BJ (cell line): ENCODE measurements around the gene KCNQ1. TPM values are rescaled to one million over a fixed set of nuclear protein-coding genes. Genes with fewer than 3 reads are reported as not detected.

Experiments used
- CTCF ChIA-PET: fragments of 350-600 bp; formaldehyde crosslinking; extraction: SDS; loops from one replicate; lab custom pipeline; 2021; ENCODE audit warnings: antibody characterized with exemption, inconsistent platforms; lab: Yijun Ruan, JAX
- POLR2A ChIA-PET: fragments of 300-600 bp; sonication (Branson Sonifier 250); formaldehyde crosslinking; extraction: SDS; loops from one replicate; lab custom pipeline; 2021; ENCODE audit warnings: antibody characterized with exemption; lab: Charles Lee
- DNase-seq: peaks from one replicate; pipeline ENCODE4 v3.0.0-alpha.2; 2011; ENCODE audit warnings: low read depth
- H3K27me3 ChIP-seq: 2 replicates; pipeline ENCODE4 v1.6.0; 2011; ENCODE audit warnings: low read length; ENCODE audit not compliant: control insufficient read depth, insufficient read depth
- H3K36me3 ChIP-seq: 2 replicates; pipeline ENCODE4 v1.5.1; 2011; ENCODE audit warnings: low read length; ENCODE audit not compliant: control insufficient read depth, insufficient read depth
- H3K4me3 ChIP-seq: 2 replicates; pipeline ENCODE4 v1.5.1; 2011; ENCODE audit warnings: low read depth, mild to moderate bottlenecking, control low read depth, low read length
- polyA plus RNA-seq: library from polyadenylated mRNA; depleted of rRNA; stranded (reverse); fragments of >200 nt; gene quantifications from 2 replicates; pipeline ENCODE4 v1.2.3, GENCODE V29; 2011
- TF ChIP-seq, protein P1 (sequence below): IDR thresholded peaks from 2 replicates; pipeline ENCODE4 v1.5.1; 2011; ENCODE audit warnings: low read depth, mild to moderate bottlenecking, control low read depth, inconsistent platforms, low read length, moderate library complexity; ENCODE audit not compliant: insufficient read depth

Gene KCNQ1
- polyA plus RNA-seq, 1 experiment: not detected

DNA sequence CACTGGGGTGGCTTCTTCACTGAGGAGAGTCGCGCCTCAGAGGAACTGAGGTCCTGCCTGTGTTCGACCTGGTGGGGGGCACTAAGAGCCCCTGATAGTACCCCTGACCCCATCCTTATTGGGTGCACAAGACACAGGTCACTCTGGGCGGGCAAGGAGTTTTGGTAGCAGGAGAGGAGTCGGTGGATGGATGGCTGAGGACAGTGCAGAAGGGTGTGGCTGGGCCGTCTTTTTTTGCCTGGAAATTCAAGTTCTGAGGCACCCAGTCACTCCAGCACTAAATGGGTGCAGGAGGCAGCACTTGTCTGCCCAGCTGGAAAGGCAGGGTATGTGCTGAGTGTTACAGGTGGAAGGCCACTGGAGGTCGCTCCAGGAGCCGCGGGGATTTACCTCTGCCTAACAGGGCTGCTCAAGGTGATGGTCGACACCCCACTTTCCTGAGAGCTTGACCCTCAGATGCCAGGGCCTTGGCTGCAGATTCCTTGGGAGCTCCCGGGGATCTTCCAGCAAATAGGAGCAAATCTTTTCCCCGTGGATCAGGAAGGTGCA is 43.3 kb upstream of the KCNQ1 start:
- ChIA-PET POLR2A (interaction anchor here (1.8 kb wide), 1 partner anchor 96 kb away, joined by 6 read pairs; no protein-coding TSS in a partner anchor), CTCF (interaction anchor here (1.0 to 4.8 kb wide), 7 partner anchors 14 to 217 kb away, joined by 3 to 43 read pairs (median 4); no protein-coding TSS in a partner anchor)
- Histone ChIP-seq H3K27me3 (no peaks in the 10 kb centered on the region), H3K4me3 (peak overlapping the region; percentile 100), H3K36me3 (peaks cover 29% of the 10 kb centered on the region)
- TF ChIP-seq, protein P1, sequence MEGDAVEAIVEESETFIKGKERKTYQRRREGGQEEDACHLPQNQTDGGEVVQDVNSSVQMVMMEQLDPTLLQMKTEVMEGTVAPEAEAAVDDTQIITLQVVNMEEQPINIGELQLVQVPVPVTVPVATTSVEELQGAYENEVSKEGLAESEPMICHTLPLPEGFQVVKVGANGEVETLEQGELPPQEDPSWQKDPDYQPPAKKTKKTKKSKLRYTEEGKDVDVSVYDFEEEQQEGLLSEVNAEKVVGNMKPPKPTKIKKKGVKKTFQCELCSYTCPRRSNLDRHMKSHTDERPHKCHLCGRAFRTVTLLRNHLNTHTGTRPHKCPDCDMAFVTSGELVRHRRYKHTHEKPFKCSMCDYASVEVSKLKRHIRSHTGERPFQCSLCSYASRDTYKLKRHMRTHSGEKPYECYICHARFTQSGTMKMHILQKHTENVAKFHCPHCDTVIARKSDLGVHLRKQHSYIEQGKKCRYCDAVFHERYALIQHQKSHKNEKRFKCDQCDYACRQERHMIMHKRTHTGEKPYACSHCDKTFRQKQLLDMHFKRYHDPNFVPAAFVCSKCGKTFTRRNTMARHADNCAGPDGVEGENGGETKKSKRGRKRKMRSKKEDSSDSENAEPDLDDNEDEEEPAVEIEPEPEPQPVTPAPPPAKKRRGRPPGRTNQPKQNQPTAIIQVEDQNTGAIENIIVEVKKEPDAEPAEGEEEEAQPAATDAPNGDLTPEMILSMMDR: no peak
- DNase-seq: no peak

GRCh38 chr11:2402106-2402505 is 42.7 kb upstream of the KCNQ1 start:
- CTCF ChIA-PET: interaction anchor here (4.8 kb wide), 1 partner anchor 96 kb away, joined by 43 read pairs; no protein-coding TSS in a partner anchor
- POLR2A ChIA-PET: no interaction called here
- no peak for DNase-seq
- TF ChIP-seq, protein P1: no peak
- Histone ChIP-seq H3K36me3 (peaks cover 23% of the 10 kb centered on the region), H3K27me3 (no peaks in the 10 kb centered on the region), H3K4me3 (no peak overlapping the region; the same call in 1 of the 2 replicates)

DNA sequence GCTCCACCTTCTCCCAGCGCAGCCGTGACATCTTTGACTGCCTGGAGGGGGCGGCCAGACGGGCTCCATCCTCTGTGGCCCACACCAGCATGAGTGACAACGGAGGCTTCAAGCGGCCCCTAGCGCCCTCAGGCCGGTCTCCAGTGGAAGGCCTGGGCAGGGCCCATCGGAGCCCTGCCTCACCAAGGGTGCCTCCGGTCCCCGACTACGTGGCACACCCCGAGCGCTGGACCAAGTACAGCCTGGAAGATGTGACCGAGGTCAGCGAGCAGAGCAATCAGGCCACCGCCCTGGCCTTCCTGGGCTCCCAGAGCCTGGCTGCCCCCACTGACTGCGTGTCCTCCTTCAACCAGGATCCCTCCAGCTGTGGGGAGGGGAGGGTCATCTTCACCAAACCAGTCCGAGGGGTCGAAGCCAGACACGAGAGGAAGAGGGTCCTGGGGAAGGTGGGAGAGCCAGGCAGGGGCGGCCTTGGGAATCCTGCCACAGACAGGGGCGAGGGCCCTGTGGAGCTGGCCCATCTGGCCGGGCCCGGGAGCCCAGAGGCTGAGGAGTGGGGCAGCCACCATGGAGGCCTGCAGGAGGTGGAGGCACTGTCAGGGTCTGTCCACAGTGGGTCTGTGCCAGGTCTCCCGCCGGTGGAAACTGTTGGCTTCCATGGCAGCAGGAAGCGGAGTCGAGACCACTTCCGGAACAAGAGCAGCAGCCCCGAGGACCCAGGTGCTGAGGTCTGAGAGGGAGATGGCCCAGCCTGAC is 41.7 kb upstream of the KCNQ1 start:
- CTCF ChIA-PET: interaction anchor here (1.0 to 1.8 kb wide), 3 partner anchors 9 to 98 kb away, joined by 4 to 7 read pairs (median 5); no protein-coding TSS in a partner anchor
- Histone ChIP-seq H3K27me3 (no peaks in the 10 kb centered on the region), H3K4me3 (no peak overlapping the region), H3K36me3 (peaks cover 22% of the 10 kb centered on the region)
- no peak for DNase-seq
- POLR2A ChIA-PET: interaction anchor here (0.5 kb wide), 1 partner anchor 26 kb away, joined by 3 read pairs; no protein-coding TSS in a partner anchor
- TF ChIP-seq, protein P1: no peak

DNA sequence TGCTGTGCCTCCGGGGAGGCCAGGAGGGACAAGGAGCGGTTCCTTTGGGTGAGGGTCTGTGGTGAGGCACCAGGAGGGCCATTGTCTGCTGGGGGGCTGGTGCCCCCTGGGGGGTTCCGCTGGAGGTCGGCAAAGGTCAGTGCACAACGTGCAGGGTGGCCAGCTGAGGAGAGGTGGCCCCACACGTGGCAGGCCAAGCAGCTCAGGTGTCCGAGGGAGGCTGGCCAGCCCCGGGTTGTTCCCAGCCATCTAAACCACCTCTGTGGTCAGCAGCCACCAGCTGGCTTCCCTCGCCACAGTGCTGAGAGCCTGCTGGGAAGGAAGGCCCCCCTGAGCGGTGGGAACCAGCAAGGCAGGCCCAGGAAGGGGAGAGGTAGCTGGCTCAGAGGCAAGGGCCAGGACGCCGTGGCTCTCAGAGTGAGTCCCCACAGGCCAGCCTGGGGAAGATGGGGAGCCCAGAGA is 40.0 kb upstream of the KCNQ1 start:
- DNase-seq: no peak
- no peak overlapping the region for H3K4me3 ChIP-seq
- H3K36me3 ChIP-seq: peaks cover 18% of the 10 kb centered on the region
- CTCF ChIA-PET: interaction anchor here (1.2 to 2.0 kb wide), 4 partner anchors 14 to 100 kb away, joined by 4 to 9 read pairs (median 6); no protein-coding TSS in a partner anchor
- peaks cover 6% of the 10 kb centered on the region for H3K27me3 ChIP-seq
- TF ChIP-seq, protein P1: no peak
- POLR2A ChIA-PET: no interaction called here

DNA sequence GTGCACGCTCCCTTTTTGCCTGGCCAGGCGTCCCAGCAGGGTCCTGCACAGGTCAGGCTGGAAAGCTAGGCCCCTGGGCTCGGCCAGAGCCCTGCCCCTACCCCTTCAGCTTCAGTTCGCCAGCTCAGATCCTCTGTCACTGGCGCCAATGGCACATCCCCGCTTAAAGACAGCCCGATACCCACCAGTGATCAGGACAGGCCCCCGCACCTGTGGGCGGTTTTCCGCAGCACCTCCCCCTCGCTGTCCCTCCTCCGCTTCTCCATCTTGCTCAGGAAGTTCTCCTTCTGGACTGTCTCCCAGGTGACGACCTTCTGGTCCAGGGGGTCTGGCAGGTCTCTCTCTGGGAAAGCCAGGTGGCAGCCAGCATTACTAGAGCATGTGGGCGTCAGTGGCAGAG is 38.4 kb upstream of the KCNQ1 start:
- ChIA-PET POLR2A (no interaction called here), CTCF (interaction anchor here (2.0 kb wide), 1 partner anchor 101 kb away, joined by 9 read pairs; no protein-coding TSS in a partner anchor)
- TF ChIP-seq, protein P1: no peak
- Histone ChIP-seq H3K27me3 (peaks cover 8% of the 10 kb centered on the region), H3K36me3 (peaks cover 18% of the 10 kb centered on the region), H3K4me3 (no peak overlapping the region)
- no peak for DNase-seq
